Neural cell (in vitro differentiated cells): ENCODE measurements around the gene PEX12. TPM values are rescaled to one million over a fixed set of nuclear protein-coding genes. Genes with fewer than 3 reads are reported as not detected.

Source experiments
- H2AFZ ChIP-seq: fragments of 200-600, 300-800 bp; sonication (generic), shearing (Covaris generic); 2 replicates; pipeline ENCODE4 v1.6.0; 2014; ENCODE audit warnings: low read depth, mild to moderate bottlenecking, antibody characterized with exemption, low read length, moderate library complexity
- H3F3A ChIP-seq: fragments of 200-600 bp; shearing (Covaris generic); 2 replicates; pipeline ENCODE4 v1.6.1; 2016; ENCODE audit warnings: mild to moderate bottlenecking, moderate library complexity, mixed read lengths, antibody characterized with exemption, low read length; ENCODE audit not compliant: insufficient read depth, poor library complexity, severe bottlenecking
- H3K27ac ChIP-seq: fragments of 200-600, 300-800 bp; sonication (generic), shearing (Covaris generic); 2 replicates; pipeline ENCODE4 v1.5.1; 2014; ENCODE audit warnings: mild to moderate bottlenecking, low read length, moderate library complexity
- H3K27me3 ChIP-seq: fragments of 300-800, 200-600 bp; sonication (generic), shearing (Covaris generic); 2 replicates; pipeline ENCODE4 v1.6.0; 2014; ENCODE audit warnings: mild to moderate bottlenecking, low read depth, low read length, moderate library complexity; ENCODE audit not compliant: insufficient read depth
- H3K36me3 ChIP-seq: fragments of 300-800, 200-600 bp; sonication (generic), shearing (Covaris generic); 2 replicates; pipeline ENCODE4 v1.5.1; 2014; ENCODE audit warnings: mild to moderate bottlenecking, antibody characterized with exemption, low read length, moderate library complexity; ENCODE audit not compliant: insufficient read depth
- H3K4me2 ChIP-seq: fragments of 300-800, 200-600 bp; sonication (generic), shearing (Covaris generic); 2 replicates; pipeline ENCODE4 v1.6.0; 2014; ENCODE audit warnings: mild to moderate bottlenecking, low read length
- H3K4me3 ChIP-seq: fragments of 300-800, 200-600 bp; sonication (generic), shearing (Covaris generic); 2 replicates; pipeline ENCODE4 v1.5.1; 2014; ENCODE audit warnings: mild to moderate bottlenecking, low read length, moderate library complexity
- H3K79me2 ChIP-seq: fragments of 200-600 bp; shearing (Covaris generic); replicated peaks from 2 replicates; pipeline ENCODE4 v1.6.0; 2014; ENCODE audit warnings: mild to moderate bottlenecking, low read length, moderate library complexity; ENCODE audit not compliant: insufficient read depth
- H3K9ac ChIP-seq: fragments of 300-800, 200-600 bp; sonication (generic), shearing (Covaris generic); 2 replicates; pipeline ENCODE4 v1.6.1; 2016; ENCODE audit warnings: mild to moderate bottlenecking, low read length, mixed read lengths
- H3K9me2 ChIP-seq: fragments of 200-600 bp; shearing (Covaris generic); 2 replicates; pipeline ENCODE4 v1.6.1; 2016; ENCODE audit warnings: mild to moderate bottlenecking, low read length, mixed read lengths; ENCODE audit not compliant: insufficient read depth
- H3K9me3 ChIP-seq: fragments of 200-600, 300-800 bp; sonication (generic), shearing (Covaris generic); 2 replicates; pipeline ENCODE4 v1.6.1; 2016; ENCODE audit warnings: mild to moderate bottlenecking, mixed run types, low read length, moderate library complexity, mixed read lengths
- H4K20me1 ChIP-seq: fragments of 200-600 bp; shearing (Covaris generic); 2 replicates; pipeline ENCODE4 v1.6.1; 2016; ENCODE audit warnings: mild to moderate bottlenecking, mixed run types; ENCODE audit not compliant: insufficient read depth
- CTCF ChIP-seq: fragments of 450-650 bp; IDR thresholded peaks from 2 replicates; pipeline ENCODE4 v1.5.1; 2014; ENCODE audit warnings: antibody characterized with exemption, mild to moderate bottlenecking, moderate library complexity; ENCODE audit not compliant: poor library complexity, severe bottlenecking
- EP300 ChIP-seq: fragments of 450-650 bp; conservative IDR thresholded peaks from 2 replicates; pipeline ENCODE4 v1.6.1; 2014; ENCODE audit warnings: antibody characterized with exemption, mild to moderate bottlenecking, moderate library complexity; ENCODE audit not compliant: poor library complexity, severe bottlenecking
- EZH2 ChIP-seq: fragments of 200-600, 300-800 bp; shearing (Covaris generic), sonication (generic); IDR thresholded peaks from 2 replicates; pipeline ENCODE4 v1.6.1; 2014; ENCODE audit warnings: antibody characterized with exemption, low read length, borderline replicate concordance, mild to moderate bottlenecking; ENCODE audit not compliant: insufficient read depth, poor library complexity, severe bottlenecking
- MXI1 ChIP-seq: fragments of 450-650 bp; conservative IDR thresholded peaks from 2 replicates; pipeline ENCODE4 v1.6.1; 2014; ENCODE audit warnings: antibody characterized with exemption, mild to moderate bottlenecking; ENCODE audit not compliant: poor library complexity, severe bottlenecking
- POLR2AphosphoS5 ChIP-seq: IDR thresholded peaks from 2 replicates; pipeline ENCODE4 v1.6.1; 2012
- RAD21 ChIP-seq: fragments of 450-650 bp; conservative IDR thresholded peaks from 2 replicates; pipeline ENCODE4 v1.6.1; 2014; ENCODE audit warnings: antibody characterized with exemption, mild to moderate bottlenecking, moderate library complexity
- REST ChIP-seq: IDR thresholded peaks from 2 replicates; pipeline ENCODE4 v1.6.1; 2012; ENCODE audit warnings: borderline replicate concordance
- SMC3 ChIP-seq: fragments of 450-650 bp; conservative IDR thresholded peaks from 2 replicates; pipeline ENCODE4 v1.6.1; 2014; ENCODE audit warnings: antibody characterized with exemption, mild to moderate bottlenecking, moderate library complexity; ENCODE audit not compliant: poor library complexity
- TAF1 ChIP-seq: IDR thresholded peaks from 2 replicates; pipeline ENCODE4 v1.6.1; 2012; ENCODE audit warnings: low read depth
- polyA plus RNA-seq: library from polyadenylated mRNA; depleted of rRNA; stranded (reverse); fragments of >200 nt; gene quantifications from 2 replicates; pipeline ENCODE4 v1.2.3, GENCODE V29; 2014

PEX12 gene
- polyA plus RNA-seq, 1 donor from 2014 or later = 3.8 TPM

- Histone ChIP-seq H4K20me1 (no peaks in the 10 kb centered on the region), H3K9ac (no peak overlapping the region), H3K27ac (no peak overlapping the region), H3K4me3 (no peak overlapping the region), H3F3A (no peaks in the 10 kb centered on the region), H2AFZ (no peak overlapping the region), H3K9me2 (no peaks in the 10 kb centered on the region), H3K9me3 (no peaks in the 10 kb centered on the region), H3K36me3 (no peaks in the 10 kb centered on the region), H3K27me3 (no peaks in the 10 kb centered on the region), H3K79me2 (peaks cover 20% of the 10 kb centered on the region), H3K4me2 (no peak overlapping the region)
- TF ChIP-seq POLR2AphosphoS5 = no peak
- TF ChIP-seq EZH2 = no peak
- TF ChIP-seq MXI1 = no peak
- TF ChIP-seq CTCF = no peak
- TF ChIP-seq REST = no peak
Observed at GRCh38 chr17:35597604-35598003, 19.2 kb upstream of the PEX12 start.

- TF ChIP-seq RAD21 = no peak
- TF ChIP-seq EZH2 = no peak
- TF ChIP-seq EP300 = no peak
- no peak for TF ChIP-seq POLR2AphosphoS5
- no peak for TF ChIP-seq TAF1
- no peak for TF ChIP-seq CTCF
- TF ChIP-seq REST = no peak
- no peak for TF ChIP-seq SMC3
- TF ChIP-seq MXI1 = no peak
- Histone ChIP-seq H3K9me2 (no peaks in the 10 kb centered on the region), H3K4me3 (no peak overlapping the region), H4K20me1 (no peaks in the 10 kb centered on the region), H3K27me3 (no peaks in the 10 kb centered on the region), H3K9me3 (no peaks in the 10 kb centered on the region), H3K9ac (no peak overlapping the region), H3K27ac (no peak overlapping the region), H3K79me2 (peaks cover 26% of the 10 kb centered on the region), H3K36me3 (no peaks in the 10 kb centered on the region), H3K4me2 (no peak overlapping the region), H2AFZ (no peak overlapping the region), H3F3A (no peaks in the 10 kb centered on the region)
Observed at GRCh38 chr17:35596530-35597233, 18.3 kb upstream of the PEX12 start.
